ENCODE measurements around the gene ZCWPW2. TPM values are rescaled to one million over a fixed set of nuclear protein-coding genes. Genes with fewer than 3 reads are reported as not detected.

The ZCWPW2 gene
- total RNA-seq, 1 donor from 2014 or later = 0.96 TPM

DNA sequence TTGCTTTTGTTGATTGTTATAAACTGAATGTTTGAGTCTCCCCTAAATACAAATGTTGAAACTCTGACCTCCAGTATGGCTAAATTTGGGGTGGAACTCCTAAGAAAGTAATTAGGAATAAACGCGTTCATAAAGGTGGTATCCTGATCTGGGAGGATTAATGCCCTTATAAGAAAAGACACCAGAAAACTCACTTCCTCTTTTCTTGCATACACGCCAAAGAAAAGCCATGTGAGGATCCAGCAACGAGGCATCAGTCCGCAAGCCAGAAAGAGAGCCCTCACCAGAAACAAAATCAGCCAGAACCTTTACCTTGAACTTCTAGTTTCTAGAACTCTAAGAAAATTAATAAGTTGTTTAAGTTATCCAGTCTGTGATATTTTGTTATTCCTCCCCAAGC is 37.5 kb downstream of the ZCWPW2 start:
- no peak for DNase-seq
- TF ChIP-seq, protein P1, sequence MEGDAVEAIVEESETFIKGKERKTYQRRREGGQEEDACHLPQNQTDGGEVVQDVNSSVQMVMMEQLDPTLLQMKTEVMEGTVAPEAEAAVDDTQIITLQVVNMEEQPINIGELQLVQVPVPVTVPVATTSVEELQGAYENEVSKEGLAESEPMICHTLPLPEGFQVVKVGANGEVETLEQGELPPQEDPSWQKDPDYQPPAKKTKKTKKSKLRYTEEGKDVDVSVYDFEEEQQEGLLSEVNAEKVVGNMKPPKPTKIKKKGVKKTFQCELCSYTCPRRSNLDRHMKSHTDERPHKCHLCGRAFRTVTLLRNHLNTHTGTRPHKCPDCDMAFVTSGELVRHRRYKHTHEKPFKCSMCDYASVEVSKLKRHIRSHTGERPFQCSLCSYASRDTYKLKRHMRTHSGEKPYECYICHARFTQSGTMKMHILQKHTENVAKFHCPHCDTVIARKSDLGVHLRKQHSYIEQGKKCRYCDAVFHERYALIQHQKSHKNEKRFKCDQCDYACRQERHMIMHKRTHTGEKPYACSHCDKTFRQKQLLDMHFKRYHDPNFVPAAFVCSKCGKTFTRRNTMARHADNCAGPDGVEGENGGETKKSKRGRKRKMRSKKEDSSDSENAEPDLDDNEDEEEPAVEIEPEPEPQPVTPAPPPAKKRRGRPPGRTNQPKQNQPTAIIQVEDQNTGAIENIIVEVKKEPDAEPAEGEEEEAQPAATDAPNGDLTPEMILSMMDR (IDR thresholded peaks at IDR 0.05) = no peak
- no peak for ATAC-seq
- intact Hi-C loops (cut with DNase I) = no loop called here
- H3K36me3 ChIP-seq = no peaks in the 10 kb centered on the region
- H3K4me1 ChIP-seq = no peaks in the 10 kb centered on the region
- no peak overlapping the region for H3K27ac ChIP-seq
- no peaks in the 10 kb centered on the region for H3K27me3 ChIP-seq
- H3K4me3 ChIP-seq = no peak overlapping the region
- no peaks in the 10 kb centered on the region for H3K9me3 ChIP-seq

- Histone ChIP-seq H3K9me3 (peaks cover 10% of the 10 kb centered on the region), H3K27ac (no peak overlapping the region), H3K4me1 (no peaks in the 10 kb centered on the region), H3K4me3 (no peak overlapping the region), H3K27me3 (no peaks in the 10 kb centered on the region), H3K36me3 (no peaks in the 10 kb centered on the region)
- DNase-seq (no peak), ATAC-seq (no peak)
- TF ChIP-seq, protein P1 (IDR thresholded peaks at IDR 0.05) = no peak
- intact Hi-C loops (cut with DNase I) = no loop called here
Measured at GRCh38 chr3:28388978-28389377, 40.5 kb downstream of the ZCWPW2 start.

GRCh38 chr3:28399206-28399605 is 50.7 kb downstream of the ZCWPW2 start:
- ATAC-seq (no peak), DNase-seq (no peak)
- Histone ChIP-seq H3K36me3 (no peaks in the 10 kb centered on the region), H3K4me1 (no peaks in the 10 kb centered on the region), H3K4me3 (no peak overlapping the region), H3K27ac (no peak overlapping the region), H3K27me3 (no peaks in the 10 kb centered on the region), H3K9me3 (peaks cover 7% of the 10 kb centered on the region)
- TF ChIP-seq, protein P1 (IDR thresholded peaks at IDR 0.05) = no peak
- intact Hi-C loops (cut with DNase I) = no loop called here

- no peaks in the 10 kb centered on the region for H3K9me3 ChIP-seq
- TF ChIP-seq, protein P1 (IDR thresholded peaks at IDR 0.05) = no peak
- intact Hi-C loops (cut with DNase I) = no loop called here
Measured at GRCh38 chr3:28406241-28406640, 57.7 kb downstream of the ZCWPW2 start.

DNA sequence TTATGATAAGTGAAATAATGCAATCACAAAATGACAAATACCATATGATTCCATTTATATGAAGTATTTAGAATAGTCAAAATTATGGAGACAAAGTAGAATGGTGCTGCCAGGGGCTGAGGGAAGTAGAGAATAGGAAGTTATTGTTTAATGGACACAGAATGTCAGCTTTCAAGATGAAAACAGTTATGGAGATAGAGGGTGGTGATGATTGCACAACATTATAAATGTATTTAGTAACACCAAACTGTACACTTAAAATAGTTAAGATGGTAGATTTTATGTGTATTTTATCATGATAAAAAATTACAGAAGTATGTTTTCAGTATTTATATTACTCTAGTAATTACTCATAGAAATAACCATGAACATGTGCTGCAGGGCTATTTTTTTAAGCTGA is 100.9 kb downstream of the ZCWPW2 start:
- intact Hi-C loops (cut with DNase I) = no loop called here
- H3K4me1 ChIP-seq = no peaks in the 10 kb centered on the region
- TF ChIP-seq, protein P1 (IDR thresholded peaks at IDR 0.05) = no peak
- no peaks in the 10 kb centered on the region for H3K9me3 ChIP-seq
- H3K36me3 ChIP-seq = no peaks in the 10 kb centered on the region
- no peaks in the 10 kb centered on the region for H3K27me3 ChIP-seq
- H3K27ac ChIP-seq = no peak overlapping the region
- no peak for DNase-seq
- no peak overlapping the region for H3K4me3 ChIP-seq
- no peak for ATAC-seq

More at GRCh38 chr3:28406241-28406640, 57.7 kb downstream of the ZCWPW2 start:
- ATAC-seq = no peak
- H3K36me3 ChIP-seq = no peaks in the 10 kb centered on the region
- H3K4me3 ChIP-seq = no peak overlapping the region
- H3K4me1 ChIP-seq = no peaks in the 10 kb centered on the region
- H3K27me3 ChIP-seq = no peaks in the 10 kb centered on the region
- no peak overlapping the region for H3K27ac ChIP-seq
- no peak for DNase-seq

GRCh38 chr3:28462866-28463265 is 114.3 kb downstream of the ZCWPW2 start:
- Histone ChIP-seq H3K27me3 (no peaks in the 10 kb centered on the region), H3K27ac (no peak overlapping the region), H3K9me3 (no peaks in the 10 kb centered on the region), H3K4me3 (no peak overlapping the region), H3K36me3 (no peaks in the 10 kb centered on the region), H3K4me1 (no peaks in the 10 kb centered on the region)
- ATAC-seq (no peak), DNase-seq (no peak)
- intact Hi-C loops (cut with DNase I) = no loop called here
- TF ChIP-seq, protein P1 (IDR thresholded peaks at IDR 0.05) = no peak
